ENCODE measurements around the gene PRR15L. TPM values are rescaled to one million over a fixed set of nuclear protein-coding genes. Genes with fewer than 3 reads are reported as not detected.

The PRR15L gene
- total RNA-seq, 2 donors from 2014 or later: not detected

DNA sequence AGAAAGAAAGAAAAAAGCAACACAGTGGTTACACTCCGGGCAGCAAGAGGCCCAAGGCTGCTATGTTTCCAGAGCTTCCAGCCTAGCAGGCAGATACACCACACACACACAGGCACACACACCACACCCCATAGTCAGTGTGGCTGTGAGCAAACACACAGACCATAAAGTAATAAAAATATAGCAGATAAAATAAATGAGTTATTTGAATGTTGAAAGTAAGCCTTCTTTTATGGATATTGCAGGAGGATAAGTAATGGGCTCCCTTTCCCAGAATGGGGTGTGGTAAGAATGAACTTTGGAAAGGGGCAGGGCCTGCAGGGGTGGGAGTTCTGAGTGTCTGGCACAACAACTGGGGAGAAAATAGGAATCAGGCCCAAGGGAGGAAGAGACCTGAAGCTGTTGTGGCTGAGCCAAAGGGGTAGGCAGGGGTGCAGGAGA lies 8.4 kb upstream of the PRR15L start:
- ATAC-seq (no peak), DNase-seq (no peak)
- no peaks in the 10 kb centered on the region for H3K9me3 ChIP-seq (ENCODE audit: control insufficient read depth, low read length, poor library complexity, severe bottlenecking)
- Mint-ChIP-seq H3K4me1 (peaks cover 16% of the 10 kb centered on the region), H3K4me3 (no peak overlapping the region), H3K36me3 (ENCODE audit: low read depth) (peaks cover 4% of the 10 kb centered on the region), H3K27ac (peak overlapping the region; percentile 9), H3K27me3 (no peaks in the 10 kb centered on the region)

DNA sequence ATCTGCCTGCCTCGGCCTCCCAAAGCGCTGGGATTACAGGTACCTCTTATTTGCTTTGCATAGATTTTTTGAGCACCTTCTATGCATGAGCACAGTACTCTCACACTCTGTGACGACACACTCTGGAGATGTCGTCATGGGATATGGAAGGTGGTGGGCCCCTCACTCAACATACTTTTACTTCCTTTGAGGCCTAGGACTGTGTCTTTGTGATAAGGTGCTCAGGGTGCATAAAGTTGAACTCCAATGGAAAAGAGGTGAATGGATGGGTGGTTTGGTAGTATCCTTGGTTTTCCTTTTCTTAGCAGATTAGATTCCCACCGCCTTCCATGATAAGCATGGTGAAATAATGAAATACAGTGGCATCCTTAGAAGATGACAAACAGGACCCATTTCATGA lies 7.2 kb upstream of the PRR15L start:
- no peak for DNase-seq
- Mint-ChIP-seq H3K27ac (no peak overlapping the region), H3K36me3 (ENCODE audit: low read depth) (peaks cover 4% of the 10 kb centered on the region), H3K27me3 (no peaks in the 10 kb centered on the region), H3K4me3 (no peak overlapping the region), H3K4me1 (peaks cover 7% of the 10 kb centered on the region)
- no peak for ATAC-seq
- H3K9me3 ChIP-seq (ENCODE audit: control insufficient read depth, low read length, poor library complexity, severe bottlenecking): no peaks in the 10 kb centered on the region

DNA sequence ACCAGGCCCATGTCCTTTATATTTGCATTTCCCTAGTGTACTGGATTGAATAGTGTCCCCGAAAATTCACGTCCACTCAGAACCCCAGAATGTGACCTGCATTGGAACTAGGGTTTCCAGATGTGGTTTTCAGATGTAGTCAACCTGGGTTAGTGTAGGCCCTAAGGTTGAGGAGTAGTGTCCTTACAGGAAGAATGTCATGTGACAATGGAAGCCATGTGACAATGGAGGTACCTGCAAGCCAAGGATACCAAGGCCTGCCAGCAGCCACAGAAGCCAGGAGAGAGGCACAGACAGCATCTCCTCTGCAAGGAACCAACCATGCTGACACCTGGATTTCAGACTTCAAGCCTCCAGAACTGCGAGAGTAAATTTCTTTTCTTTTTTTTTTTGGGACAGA lies 5.2 kb upstream of the PRR15L start:
- H3K9me3 ChIP-seq (ENCODE audit: control insufficient read depth, low read length, poor library complexity, severe bottlenecking): no peaks in the 10 kb centered on the region
- peaks cover 4% of the 10 kb centered on the region for H3K36me3 Mint-ChIP-seq (ENCODE audit: low read depth)
- ATAC-seq: no peak
- H3K4me1 Mint-ChIP-seq: peaks cover 4% of the 10 kb centered on the region
- H3K27ac Mint-ChIP-seq: no peak overlapping the region
- DNase-seq: no peak
- no peaks in the 10 kb centered on the region for H3K27me3 Mint-ChIP-seq
- H3K4me3 Mint-ChIP-seq: no peak overlapping the region

GRCh38 chr17:47961406-47961805 lies 3.7 kb upstream of the PRR15L start:
- Mint-ChIP-seq H3K4me3 (no peak overlapping the region), H3K4me1 (peaks cover 4% of the 10 kb centered on the region), H3K27ac (no peak overlapping the region), H3K36me3 (ENCODE audit: low read depth) (peaks cover 4% of the 10 kb centered on the region), H3K27me3 (no peaks in the 10 kb centered on the region)
- no peaks in the 10 kb centered on the region for H3K9me3 ChIP-seq (ENCODE audit: control insufficient read depth, low read length, poor library complexity, severe bottlenecking)
- ATAC-seq (no peak), DNase-seq (no peak)

GRCh38 chr17:47959825-47960655 lies 2.4 kb upstream of the PRR15L start:
- ATAC-seq: no peak
- Mint-ChIP-seq H3K27ac (no peak overlapping the region), H3K4me3 (no peak overlapping the region), H3K27me3 (no peaks in the 10 kb centered on the region), H3K36me3 (ENCODE audit: low read depth) (peaks cover 4% of the 10 kb centered on the region), H3K4me1 (peaks cover 4% of the 10 kb centered on the region)
- DNase-seq: no peak
- H3K9me3 ChIP-seq (ENCODE audit: control insufficient read depth, low read length, poor library complexity, severe bottlenecking): no peaks in the 10 kb centered on the region

DNA sequence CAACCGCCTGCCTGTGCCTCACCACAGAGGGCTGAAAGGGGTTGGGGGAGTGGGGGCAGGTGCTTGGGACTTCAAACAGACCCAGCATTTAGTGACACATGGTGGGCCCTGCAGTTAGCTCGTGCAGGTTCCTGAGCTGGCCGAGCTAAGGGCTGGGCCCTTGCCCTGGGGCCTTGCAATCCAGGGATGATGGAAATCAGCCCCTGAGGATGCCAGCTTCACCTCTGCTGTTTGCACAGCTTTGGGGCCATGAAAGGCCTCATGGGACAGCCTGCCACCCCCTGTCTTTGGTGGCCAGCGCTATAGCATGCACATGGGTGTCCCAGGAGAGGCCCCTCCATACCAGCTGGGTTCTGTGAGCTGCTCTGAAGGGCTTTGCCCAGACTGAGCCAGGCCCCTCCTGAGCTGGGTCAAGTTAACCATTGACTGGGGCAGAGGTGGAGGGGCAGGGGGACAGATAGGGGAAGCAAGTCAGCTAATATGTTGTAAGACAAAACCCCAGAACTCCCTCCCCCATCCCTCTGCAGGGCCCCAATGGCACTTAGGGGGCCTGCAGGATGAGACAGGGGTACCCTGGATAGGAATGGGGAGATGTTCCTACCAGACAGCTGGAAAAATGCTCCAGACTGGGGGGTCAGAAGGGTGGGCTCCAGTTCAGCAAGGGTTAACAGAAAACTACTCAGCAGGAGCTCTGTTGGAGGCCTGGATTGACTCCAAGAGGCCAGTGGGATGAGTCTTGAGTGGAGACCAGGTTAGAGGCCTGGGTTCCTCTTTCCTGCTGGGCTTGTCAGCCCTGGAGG lies 692 bp downstream of the PRR15L start:
- Mint-ChIP-seq H3K36me3 (ENCODE audit: low read depth) (no peaks in the 10 kb centered on the region), H3K4me1 (no peaks in the 10 kb centered on the region)

DNA sequence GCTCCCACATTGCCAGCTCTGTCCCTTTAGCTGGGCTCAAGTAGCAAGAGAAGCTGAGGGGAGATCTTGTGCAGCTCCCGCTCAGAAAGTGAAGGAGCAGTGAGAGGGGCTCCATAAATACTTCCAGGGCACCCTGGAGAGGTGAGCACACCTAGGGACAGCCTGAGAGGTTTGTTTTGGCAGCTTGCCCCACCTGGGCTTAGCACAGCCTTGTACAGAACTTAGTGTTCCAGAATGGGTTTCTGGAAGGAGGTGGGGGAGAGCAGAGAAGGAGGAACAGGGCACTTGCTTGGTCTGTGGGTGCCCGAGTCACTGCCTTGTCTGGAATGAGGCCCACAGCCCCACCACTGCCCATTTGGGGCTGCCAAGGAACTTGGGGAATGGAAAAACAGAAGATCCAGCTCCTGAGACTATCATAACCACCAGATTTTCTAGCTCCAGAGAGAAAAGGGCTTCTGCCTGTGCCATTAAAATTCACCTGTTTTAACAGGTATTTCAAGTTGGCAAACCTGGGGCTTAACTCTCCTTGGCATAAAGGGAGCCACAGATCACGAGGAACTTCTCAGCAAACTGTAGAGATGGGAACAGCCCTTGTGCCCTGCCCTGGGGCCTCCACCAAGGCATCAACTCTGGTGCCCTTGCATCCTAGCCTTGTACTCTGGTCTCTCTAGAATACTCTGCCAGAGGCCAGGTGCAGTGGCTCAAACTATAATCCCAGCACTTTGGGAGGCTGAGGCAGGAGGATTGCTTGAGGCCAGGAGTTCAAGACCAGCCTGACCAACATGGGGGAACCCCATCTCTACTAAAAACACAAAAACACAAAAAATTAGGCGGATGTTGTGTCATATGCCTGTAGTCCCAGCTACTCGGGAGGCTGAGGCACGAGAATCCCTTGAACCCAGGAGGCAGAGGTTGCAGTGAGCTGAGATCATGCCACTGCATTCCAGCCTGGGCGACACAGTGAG lies 1.9 kb downstream of the PRR15L start:
- Mint-ChIP-seq H3K36me3 (ENCODE audit: low read depth) (no peaks in the 10 kb centered on the region), H3K4me1 (no peaks in the 10 kb centered on the region), H3K4me3 (no peak overlapping the region), H3K27ac (no peak overlapping the region), H3K27me3 (no peaks in the 10 kb centered on the region)
- DNase-seq (no peak), ATAC-seq (no peak)
- no peaks in the 10 kb centered on the region for H3K9me3 ChIP-seq (ENCODE audit: control insufficient read depth, low read length, poor library complexity, severe bottlenecking)

More for the DNA sequence above, 692 bp downstream of the PRR15L start:
- DNase-seq: no peak
- no peaks in the 10 kb centered on the region for H3K9me3 ChIP-seq (ENCODE audit: control insufficient read depth, low read length, poor library complexity, severe bottlenecking)
- no peak for ATAC-seq
- Mint-ChIP-seq H3K27me3 (no peaks in the 10 kb centered on the region), H3K27ac (no peak overlapping the region), H3K4me3 (no peak overlapping the region)

DNA sequence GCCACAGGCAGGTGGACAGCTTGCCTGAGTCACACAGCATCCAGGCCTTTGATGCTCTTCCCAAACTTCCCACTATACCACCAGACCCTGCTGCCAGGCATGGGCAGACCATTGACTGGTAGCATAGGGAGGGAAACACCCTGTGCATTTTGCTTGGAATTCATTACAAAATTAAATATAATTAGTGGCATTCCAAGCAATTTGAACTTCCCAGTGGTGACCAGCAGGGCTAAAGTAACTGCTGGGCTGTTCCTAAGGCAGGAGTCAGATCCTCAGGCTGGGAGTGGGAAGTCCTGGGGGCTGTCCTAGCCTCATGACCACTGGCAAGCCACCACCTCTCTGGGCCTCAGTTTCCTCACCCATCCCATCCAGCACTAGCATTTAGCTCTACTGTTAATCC lies 3.8 kb downstream of the PRR15L start:
- H3K27ac Mint-ChIP-seq: no peak overlapping the region
- DNase-seq (no peak), ATAC-seq (no peak)
- no peaks in the 10 kb centered on the region for H3K36me3 Mint-ChIP-seq (ENCODE audit: low read depth)
- H3K9me3 ChIP-seq (ENCODE audit: control insufficient read depth, low read length, poor library complexity, severe bottlenecking): no peaks in the 10 kb centered on the region
- H3K27me3 Mint-ChIP-seq: no peaks in the 10 kb centered on the region
- no peak overlapping the region for H3K4me3 Mint-ChIP-seq
- H3K4me1 Mint-ChIP-seq: peaks cover 6% of the 10 kb centered on the region

GRCh38 chr17:47952171-47953021 lies 5.3 kb downstream of the PRR15L start:
- no peaks in the 10 kb centered on the region for H3K27me3 Mint-ChIP-seq
- no peak overlapping the region for H3K27ac Mint-ChIP-seq
- H3K4me3 Mint-ChIP-seq: no peak overlapping the region
- DNase-seq (no peak), ATAC-seq (no peak)
- no peaks in the 10 kb centered on the region for H3K9me3 ChIP-seq (ENCODE audit: control insufficient read depth, low read length, poor library complexity, severe bottlenecking)
- H3K4me1 Mint-ChIP-seq: peaks cover 6% of the 10 kb centered on the region
- no peaks in the 10 kb centered on the region for H3K36me3 Mint-ChIP-seq (ENCODE audit: low read depth)

DNA sequence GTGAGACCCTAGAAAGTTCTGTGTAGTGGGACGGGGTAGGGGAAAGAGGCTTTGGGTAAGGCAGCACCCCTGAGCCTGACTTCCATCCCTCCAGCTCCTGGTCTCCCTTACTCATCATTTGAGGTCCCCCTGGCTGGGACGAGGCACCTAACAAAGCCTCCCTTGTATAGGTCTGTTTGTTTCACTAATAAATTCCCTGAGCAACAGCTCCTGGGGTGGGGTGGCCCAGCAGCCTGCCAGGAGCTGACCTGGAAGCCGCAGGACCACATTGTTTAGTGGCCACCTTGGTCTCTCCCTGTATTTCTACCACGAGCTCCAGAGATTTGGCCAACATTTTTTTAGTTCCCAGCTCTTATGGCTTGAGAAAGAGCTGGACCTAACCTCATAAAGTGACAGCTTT lies 7.2 kb downstream of the PRR15L start:
- Mint-ChIP-seq H3K4me3 (no peak overlapping the region), H3K4me1 (peaks cover 14% of the 10 kb centered on the region), H3K27me3 (no peaks in the 10 kb centered on the region), H3K36me3 (ENCODE audit: low read depth) (no peaks in the 10 kb centered on the region), H3K27ac (no peak overlapping the region)
- no peaks in the 10 kb centered on the region for H3K9me3 ChIP-seq (ENCODE audit: control insufficient read depth, low read length, poor library complexity, severe bottlenecking)
- ATAC-seq: no peak
- DNase-seq: no peak

- DNase-seq (no peak), ATAC-seq (no peak)
- H3K27me3 Mint-ChIP-seq: no peaks in the 10 kb centered on the region
- H3K9me3 ChIP-seq (ENCODE audit: control insufficient read depth, low read length, poor library complexity, severe bottlenecking): no peaks in the 10 kb centered on the region
- H3K4me1 Mint-ChIP-seq: peaks cover 19% of the 10 kb centered on the region
- peaks cover 3% of the 10 kb centered on the region for H3K36me3 Mint-ChIP-seq (ENCODE audit: low read depth)
- H3K4me3 Mint-ChIP-seq: peak overlapping the region; percentile 15
- H3K27ac Mint-ChIP-seq: no peak overlapping the region
Measured at GRCh38 chr17:47949946-47950345, 7.7 kb downstream of the PRR15L start.

- peaks cover 5% of the 10 kb centered on the region for H3K36me3 Mint-ChIP-seq (ENCODE audit: low read depth)
- no peaks in the 10 kb centered on the region for H3K9me3 ChIP-seq (ENCODE audit: control insufficient read depth, low read length, poor library complexity, severe bottlenecking)
- ATAC-seq (peak; percentile 73), DNase-seq (peak; percentile 63 to 74 (median 71))
- peak overlapping the region; percentile 86 for H3K4me3 Mint-ChIP-seq
- H3K27me3 Mint-ChIP-seq: no peaks in the 10 kb centered on the region
- peaks cover 22% of the 10 kb centered on the region for H3K4me1 Mint-ChIP-seq
- peak overlapping the region; percentile 32 for H3K27ac Mint-ChIP-seq
Measured at GRCh38 chr17:47949197-47949759, 8.4 kb downstream of the PRR15L start.

All from T-helper 17 cell (primary cell).